BJ (cell line): Measurements from ENCODE around the gene TRPC6. TPM values are rescaled to one million over a fixed set of nuclear protein-coding genes. Genes with fewer than 3 reads are reported as not detected.
"Not testable (repeated sequence)": the region's sequence is repeated elsewhere in the genome, so short reads cannot be mapped to it uniquely, and the experiment has no call there.

Source experiments
- CTCF ChIA-PET: fragments of 350-600 bp; formaldehyde crosslinking; extraction: SDS; loops from one replicate; lab custom pipeline; 2021; ENCODE audit warnings: antibody characterized with exemption, inconsistent platforms; lab: Yijun Ruan, JAX
- POLR2A ChIA-PET: fragments of 300-600 bp; sonication (Branson Sonifier 250); formaldehyde crosslinking; extraction: SDS; loops from one replicate; lab custom pipeline; 2021; ENCODE audit warnings: antibody characterized with exemption; lab: Charles Lee
- DNase-seq: peaks from one replicate; pipeline ENCODE4 v3.0.0-alpha.2; 2011; ENCODE audit warnings: low read depth
- H3K27me3 ChIP-seq: 2 replicates; pipeline ENCODE4 v1.6.0; 2011; ENCODE audit warnings: low read length; ENCODE audit not compliant: control insufficient read depth, insufficient read depth
- H3K36me3 ChIP-seq: 2 replicates; pipeline ENCODE4 v1.5.1; 2011; ENCODE audit warnings: low read length; ENCODE audit not compliant: control insufficient read depth, insufficient read depth
- H3K4me3 ChIP-seq: 2 replicates; pipeline ENCODE4 v1.5.1; 2011; ENCODE audit warnings: low read depth, mild to moderate bottlenecking, control low read depth, low read length
- CTCF ChIP-seq: IDR thresholded peaks from 2 replicates; pipeline ENCODE4 v1.5.1; 2011; ENCODE audit warnings: low read depth, mild to moderate bottlenecking, control low read depth, inconsistent platforms, low read length, moderate library complexity; ENCODE audit not compliant: insufficient read depth
- polyA plus RNA-seq: library from polyadenylated mRNA; depleted of rRNA; stranded (reverse); fragments of >200 nt; gene quantifications from 2 replicates; pipeline ENCODE4 v1.2.3, GENCODE V29; 2011

The TRPC6 gene
- polyA plus RNA-seq, 1 experiment: 5.3 TPM

- no peak for TF ChIP-seq CTCF
- Histone ChIP-seq H3K4me3 (no peak overlapping the region), H3K27me3 (no peaks in the 10 kb centered on the region), H3K36me3 (no peaks in the 10 kb centered on the region)
- POLR2A ChIA-PET: no interaction called here
- CTCF ChIA-PET: interaction anchor here (1.5 to 2.2 kb wide), 3 partner anchors 8 to 97 kb away, joined by 3 to 8 read pairs (median 5); no protein-coding TSS in a partner anchor
- no peak for DNase-seq
Measured at GRCh38 chr11:101466352-101466751, 117.5 kb downstream of the TRPC6 start.

- H3K4me3 ChIP-seq, H3K27me3 ChIP-seq, H3K36me3 ChIP-seq, POLR2A ChIA-PET, DNase-seq, CTCF ChIA-PET: not testable (repeated sequence)
Measured at GRCh38 chr11:101464388-101464787, 119.4 kb downstream of the TRPC6 start.

GRCh38 chr11:101459020-101459419, 124.8 kb downstream of the TRPC6 start:
- ChIA-PET POLR2A (no interaction called here), CTCF (interaction anchor here (0.8 to 5.5 kb wide), 6 partner anchors 7 to 515 kb away, joined by 3 to 41 read pairs (median 5); no protein-coding TSS in a partner anchor)
- H3K4me3 ChIP-seq: no peak overlapping the region
- no peak for DNase-seq
- no peak for TF ChIP-seq CTCF
- H3K27me3 ChIP-seq: no peaks in the 10 kb centered on the region
- no peaks in the 10 kb centered on the region for H3K36me3 ChIP-seq

GRCh38 chr11:101458161-101458560, 125.6 kb downstream of the TRPC6 start:
- Histone ChIP-seq H3K27me3 (no peaks in the 10 kb centered on the region), H3K36me3 (no peaks in the 10 kb centered on the region), H3K4me3 (no peak overlapping the region)
- no peak for DNase-seq
- ChIA-PET POLR2A (no interaction called here), CTCF (interaction anchor here (0.5 to 5.5 kb wide), 10 partner anchors 8 to 403 kb away, joined by 3 to 41 read pairs (median 7); no protein-coding TSS in a partner anchor)
- no peak for TF ChIP-seq CTCF

GRCh38 chr11:101456812-101457211, 127.0 kb downstream of the TRPC6 start:
- ChIA-PET POLR2A (no interaction called here), CTCF (interaction anchor here (0.7 to 5.5 kb wide), 20 partner anchors 9 to 550 kb away, joined by 3 to 41 read pairs (median 4); no protein-coding TSS in a partner anchor)
- no peaks in the 10 kb centered on the region for H3K27me3 ChIP-seq
- TF ChIP-seq CTCF: peak; percentile 33; the same call in 1 of the 2 replicates
- no peak overlapping the region for H3K4me3 ChIP-seq
- H3K36me3 ChIP-seq: no peaks in the 10 kb centered on the region
- DNase-seq: no peak

GRCh38 chr11:101453682-101454081, 130.1 kb downstream of the TRPC6 start:
- H3K36me3 ChIP-seq: no peaks in the 10 kb centered on the region
- CTCF ChIA-PET: interaction anchor here (1.6 to 1.7 kb wide), 2 partner anchors 395 to 399 kb away, joined by 3 to 4 read pairs; no protein-coding TSS in a partner anchor

More at GRCh38 chr11:101453682-101454081, 130.1 kb downstream of the TRPC6 start:
- no peak for TF ChIP-seq CTCF
- Histone ChIP-seq H3K27me3 (no peaks in the 10 kb centered on the region), H3K4me3 (no peak overlapping the region)
- POLR2A ChIA-PET: no interaction called here
- DNase-seq: no peak
